Naive thymus-derived CD8-positive, alpha-beta T cell (primary cell): ENCODE measurements around the gene RMI1. TPM values are rescaled to one million over a fixed set of nuclear protein-coding genes. Genes with fewer than 3 reads are reported as not detected.

Experiments
- ATAC-seq, 2 donors: fragments of 150-1000 bp; cut with Tn5 transposase in 1 of 2; sonication (Bioruptor Pico), chemical (Tn5 transposase) in 1 of 2; 1 replicate in 1 of 2; 2 replicates in 1 of 2; pipeline ENCODE4 v1.10.0; 2021; ENCODE audit warnings: mild to moderate bottlenecking in 2 of 2, moderate library complexity in 2 of 2
- POLR2A ChIA-PET: fragments of 350-600 bp; sonication (Branson Sonifier 250); formaldehyde crosslinking; loops from one replicate; lab custom pipeline; 2021; ENCODE audit warnings: antibody characterized with exemption; lab: Charles Lee
- DNase-seq, 10 donors: peaks; one replicate each; pipeline versions ENCODE4 v3.0.0 to v3.0.0-alpha.2; 2020 to 2022
- H3K27ac Mint-ChIP-seq, 10 donors: one replicate each; pipeline ENCODE4 v1.8.0; 2020 to 2022; ENCODE audit warnings: mild to moderate bottlenecking in 10 of 10, mixed read lengths in 10 of 10, moderate library complexity in 4 of 10, inconsistent platforms in 1 of 10
- H3K27me3 Mint-ChIP-seq, 5 donors: one replicate each; pipeline ENCODE4 v1.8.0; 2021 to 2022; ENCODE audit warnings: mixed read lengths in 5 of 5
- H3K36me3 Mint-ChIP-seq, 3 donors: one replicate each; pipeline ENCODE4 v1.8.0; 2020 to 2022; ENCODE audit warnings: mixed read lengths in 3 of 3, mild to moderate bottlenecking in 2 of 3, inconsistent platforms in 1 of 3
- H3K4me1 Mint-ChIP-seq, 4 donors: one replicate each; pipeline ENCODE4 v1.8.0; 2021 to 2022; ENCODE audit warnings: mixed read lengths in 4 of 4
- H3K4me3 Mint-ChIP-seq, 10 donors: one replicate each; pipeline ENCODE4 v1.8.0; 2020 to 2022; ENCODE audit warnings: mild to moderate bottlenecking in 10 of 10, mixed read lengths in 10 of 10, moderate library complexity in 6 of 10, inconsistent platforms in 1 of 10
- H3K9me3 Mint-ChIP-seq, 9 donors: one replicate each; pipeline ENCODE4 v1.8.0; 2020 to 2022; ENCODE audit warnings: mixed read lengths in 9 of 9, mild to moderate bottlenecking in 3 of 9, inconsistent platforms in 1 of 9, moderate library complexity in 1 of 9
- polyA plus RNA-seq, 3 donors: library from polyadenylated mRNA; unstranded; fragments of 300-500 nt; fragmentation: Illumina TruSeq; gene quantifications; one replicate each; pipeline ENCODE4 v1.2.3, GENCODE V29; 2021
- total RNA-seq, 8 experiments: library from RNA in 2 of 8; stranded (reverse) in 2 of 8; gene quantifications; one replicate each; pipeline ENCODE4 v1.2.3 and lab custom pipeline; 2021 to 2026

The RMI1 gene
- total and polyA plus RNA-seq, 5 experiments from 2014 or later, result 5.3 to 8.3 (median 6.6) TPM

- H3K9me3 Mint-ChIP-seq, result no peaks in the 10 kb centered on the region
- peak overlapping the region in 4 of 10 donors; percentile 23 to 77 (median 50) for H3K27ac Mint-ChIP-seq
- peaks cover 10 to 98% (median 54%) of the 10 kb centered on the region in 3 donors for H3K36me3 Mint-ChIP-seq
- POLR2A ChIA-PET, result interaction anchor here (1.5 to 3.3 kb wide), 3 partner anchors 9 to 10 kb away, joined by 3 to 16 read pairs (median 5); partner anchors contain the start of genes HNRNPK and RMI1
- peak overlapping the region in 1 of 10 donors; percentile 39 for H3K4me3 Mint-ChIP-seq
- ATAC-seq (no peak), DNase-seq (no peak)
- no peaks in the 10 kb centered on the region for H3K27me3 Mint-ChIP-seq
- H3K4me1 Mint-ChIP-seq, result peaks cover 32 to 61% (median 47%) of the 10 kb centered on the region in 4 donors
Observed at GRCh38 chr9:83971485-83971884, 9.1 kb upstream of the RMI1 start.

- H3K27ac Mint-ChIP-seq, result peak overlapping the region in 7 of 10 donors; percentile 23 to 77 (median 57)
Observed at GRCh38 chr9:83972286-83972685, 8.3 kb upstream of the RMI1 start.

DNA sequence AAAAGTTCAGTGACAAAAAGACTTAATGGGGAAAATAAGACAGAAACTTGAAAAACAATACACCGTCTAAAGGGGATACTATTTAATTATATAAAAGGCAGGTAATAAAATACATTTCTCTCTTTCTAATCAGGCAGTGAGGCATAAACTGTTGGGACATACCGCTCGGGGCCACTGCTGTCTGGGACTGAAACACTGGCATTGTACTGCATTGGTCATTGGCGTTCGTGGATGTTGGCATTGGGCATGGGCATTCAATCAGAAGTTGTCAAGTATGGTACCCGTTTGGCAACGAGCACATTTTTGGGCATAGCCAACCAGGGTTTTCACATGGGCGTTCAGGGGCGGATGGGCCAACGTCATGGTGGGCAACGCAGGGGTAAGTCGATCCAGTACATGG lies 5.3 kb upstream of the RMI1 start:
- Mint-ChIP-seq H3K27me3 (peaks cover 0 to 4% (median 0%) of the 10 kb centered on the region in 5 donors), H3K36me3 (peaks cover 15 to 93% (median 51%) of the 10 kb centered on the region in 3 donors), H3K9me3 (peaks cover 0 to 2% (median 0%) of the 10 kb centered on the region in 9 donors), H3K27ac (peak overlapping the region; percentile 43 to 97 (median 70)), H3K4me1 (peaks cover 37 to 67% (median 55%) of the 10 kb centered on the region in 4 donors), H3K4me3 (peak overlapping the region in 9 of 10 donors; percentile 1 to 68 (median 51))
- POLR2A ChIA-PET, result no interaction called here
- DNase-seq (no peak), ATAC-seq (no peak)

More at GRCh38 chr9:83972286-83972685, 8.3 kb upstream of the RMI1 start:
- Mint-ChIP-seq H3K9me3 (no peaks in the 10 kb centered on the region), H3K27me3 (no peaks in the 10 kb centered on the region), H3K36me3 (peaks cover 10 to 98% (median 54%) of the 10 kb centered on the region in 3 donors), H3K4me1 (peaks cover 30 to 68% (median 53%) of the 10 kb centered on the region in 4 donors), H3K4me3 (no peak overlapping the region)
- ATAC-seq, result peak in 1 of 2 donors; percentile 12
- no peak for DNase-seq
- POLR2A ChIA-PET, result interaction anchor here (1.1 to 3.3 kb wide), 3 partner anchors 8 to 16 kb away, joined by 3 to 16 read pairs (median 5); partner anchors contain the start of genes HNRNPK and RMI1

DNA sequence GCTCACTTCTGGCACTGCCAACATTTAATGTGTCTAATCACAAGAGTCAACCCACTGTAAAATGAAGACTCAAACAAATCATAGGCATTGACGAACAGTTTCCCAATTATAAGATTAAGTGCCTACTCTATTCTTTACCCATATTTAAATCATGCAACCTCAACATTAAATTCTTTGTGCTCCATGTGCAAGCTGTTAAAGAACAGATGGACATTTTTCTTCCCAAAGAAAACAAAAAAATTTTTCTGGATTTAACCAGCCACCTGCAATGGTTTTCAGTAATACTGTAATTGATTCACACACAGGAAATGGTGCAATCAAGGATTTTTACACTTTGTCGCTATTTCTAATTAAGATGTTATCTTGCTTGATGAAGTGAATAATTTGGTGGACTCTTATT lies 4.2 kb upstream of the RMI1 start:
- peak overlapping the region in 7 of 10 donors; percentile 16 to 100 (median 52) for H3K27ac Mint-ChIP-seq
- H3K4me3 Mint-ChIP-seq, result peak overlapping the region in 6 of 10 donors; percentile 4 to 95 (median 32)
- H3K4me1 Mint-ChIP-seq, result peaks cover 40 to 65% (median 56%) of the 10 kb centered on the region in 4 donors
- ATAC-seq (no peak), DNase-seq (no peak)
- H3K9me3 Mint-ChIP-seq, result peaks cover 0 to 2% (median 0%) of the 10 kb centered on the region in 9 donors
- H3K27me3 Mint-ChIP-seq, result peaks cover 0 to 6% (median 0%) of the 10 kb centered on the region in 5 donors
- POLR2A ChIA-PET, result interaction anchor here (5.3 kb wide), 1 partner anchor 16 kb away, joined by 141 read pairs; a partner anchor contains a TSS
- peaks cover 15 to 82% (median 42%) of the 10 kb centered on the region in 3 donors for H3K36me3 Mint-ChIP-seq

GRCh38 chr9:83977196-83977595 lies 3.4 kb upstream of the RMI1 start:
- H3K9me3 Mint-ChIP-seq, result peaks cover 0 to 2% (median 0%) of the 10 kb centered on the region in 9 donors
- H3K27me3 Mint-ChIP-seq, result peaks cover 0 to 6% (median 0%) of the 10 kb centered on the region in 5 donors
- DNase-seq (no peak), ATAC-seq (no peak)
- peaks cover 37 to 64% (median 53%) of the 10 kb centered on the region in 4 donors for H3K4me1 Mint-ChIP-seq
- peak overlapping the region; percentile 91 to 100 (median 98) for H3K4me3 Mint-ChIP-seq
- peaks cover 15 to 74% (median 34%) of the 10 kb centered on the region in 3 donors for H3K36me3 Mint-ChIP-seq
- peak overlapping the region; percentile 70 to 100 (median 98) for H3K27ac Mint-ChIP-seq
- POLR2A ChIA-PET, result interaction anchor here (3.6 to 5.3 kb wide), 2 partner anchors 10 to 16 kb away, joined by 11 to 141 read pairs; a partner anchor contains a TSS

GRCh38 chr9:83978992-83979811 lies 1.4 kb upstream of the RMI1 start:
- POLR2A ChIA-PET, result interaction anchor here (1.0 to 5.3 kb wide), 14 partner anchors 8 to 358 kb away, joined by 3 to 141 read pairs (median 8); partner anchors contain the start of genes GKAP1, IDNK, KIF27 and UBQLN1
- H3K36me3 Mint-ChIP-seq, result peaks cover 15 to 55% (median 26%) of the 10 kb centered on the region in 3 donors
- peaks cover 35 to 57% (median 51%) of the 10 kb centered on the region in 4 donors for H3K4me1 Mint-ChIP-seq
- H3K9me3 Mint-ChIP-seq, result peaks cover 0 to 2% (median 0%) of the 10 kb centered on the region in 9 donors
- H3K27me3 Mint-ChIP-seq, result peaks cover 0 to 6% (median 0%) of the 10 kb centered on the region in 5 donors
- peak overlapping the region; percentile 97 to 100 (median 100) for H3K27ac Mint-ChIP-seq
- H3K4me3 Mint-ChIP-seq, result peak overlapping the region; percentile 91 to 100 (median 98)
- DNase-seq (peak; percentile 76 to 95 (median 84)), ATAC-seq (peak; percentile 48 to 53)

- Mint-ChIP-seq H3K27me3 (peaks cover 0 to 6% (median 0%) of the 10 kb centered on the region in 5 donors), H3K4me3 (peak within 1 kb of the TSS; percentile 91 to 100 (median 98)), H3K36me3 (peaks cover 8 to 48% (median 20%) of the 10 kb centered on the region in 3 donors), H3K4me1 (peaks cover 29 to 50% (median 44%) of the 10 kb centered on the region in 4 donors), H3K9me3 (peaks cover 0 to 2% (median 0%) of the 10 kb centered on the region in 9 donors), H3K27ac (peak within 1 kb of the TSS; percentile 97 to 100 (median 100))
- ATAC-seq (peak; percentile 81 to 82), DNase-seq (peak in 9 of 10 donors; percentile 96 to 100 (median 100))
- POLR2A ChIA-PET, result interaction anchor here (0.8 to 5.3 kb wide), 18 partner anchors 9 to 1961 kb away, joined by 3 to 141 read pairs (median 5); partner anchors contain the start of genes GKAP1, IDNK, KIF27 and UBQLN1
Observed at GRCh38 chr9:83979812-83980394, 702 bp upstream of the RMI1 start, which contains the start of gene HNRNPK. Gene HNRNPK, minus strand, starts transcription at chr9:83980215. Its CDS starts 1,963 bp downstream, at chr9:83978252.

GRCh38 chr9:83981126-83981871 lies 694 bp downstream of the RMI1 start:
- Mint-ChIP-seq H3K4me1 (peaks cover 19 to 36% (median 32%) of the 10 kb centered on the region in 4 donors), H3K9me3 (peaks cover 0 to 2% (median 0%) of the 10 kb centered on the region in 9 donors), H3K27ac (peak overlapping the region; percentile 95 to 100 (median 100)), H3K4me3 (peak overlapping the region; percentile 91 to 100 (median 98)), H3K27me3 (peaks cover 0 to 6% (median 0%) of the 10 kb centered on the region in 5 donors), H3K36me3 (peaks cover 5 to 34% (median 8%) of the 10 kb centered on the region in 3 donors)
- DNase-seq (peak in 2 of 10 donors; percentile 6 to 11), ATAC-seq (no peak)
- POLR2A ChIA-PET, result interaction anchor here (0.6 to 5.3 kb wide), 16 partner anchors 10 to 1959 kb away, joined by 3 to 141 read pairs (median 6); partner anchors contain the start of genes IDNK, KIF27 and UBQLN1

DNA sequence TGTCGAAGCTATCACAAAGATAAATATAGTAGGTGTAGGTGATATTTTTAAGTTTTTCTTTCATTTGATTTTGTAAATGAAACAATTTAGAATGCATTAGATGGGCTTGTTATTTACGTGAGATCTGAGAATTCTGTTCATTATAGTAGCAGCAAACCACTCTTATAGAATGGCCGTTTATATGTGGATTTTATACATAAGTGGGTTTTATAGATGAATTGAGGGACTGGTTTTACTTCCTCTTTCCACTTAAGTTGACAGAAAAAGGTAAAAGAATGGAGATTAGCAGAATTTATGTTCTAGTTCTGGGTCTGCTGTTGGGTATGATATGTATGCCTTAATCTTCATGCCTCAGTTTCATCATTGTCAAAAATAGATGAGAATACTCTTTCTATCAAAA lies 5.6 kb downstream of the RMI1 start:
- Mint-ChIP-seq H3K27me3 (no peaks in the 10 kb centered on the region), H3K4me1 (peaks cover 12 to 29% (median 16%) of the 10 kb centered on the region in 4 donors), H3K4me3 (peak overlapping the region in 1 of 10 donors; percentile 29), H3K27ac (peak overlapping the region in 1 of 10 donors; percentile 11), H3K36me3 (peaks cover 0 to 16% (median 12%) of the 10 kb centered on the region in 3 donors), H3K9me3 (no peaks in the 10 kb centered on the region)
- no peak for DNase-seq
- POLR2A ChIA-PET, result no interaction called here
- no peak for ATAC-seq

DNA sequence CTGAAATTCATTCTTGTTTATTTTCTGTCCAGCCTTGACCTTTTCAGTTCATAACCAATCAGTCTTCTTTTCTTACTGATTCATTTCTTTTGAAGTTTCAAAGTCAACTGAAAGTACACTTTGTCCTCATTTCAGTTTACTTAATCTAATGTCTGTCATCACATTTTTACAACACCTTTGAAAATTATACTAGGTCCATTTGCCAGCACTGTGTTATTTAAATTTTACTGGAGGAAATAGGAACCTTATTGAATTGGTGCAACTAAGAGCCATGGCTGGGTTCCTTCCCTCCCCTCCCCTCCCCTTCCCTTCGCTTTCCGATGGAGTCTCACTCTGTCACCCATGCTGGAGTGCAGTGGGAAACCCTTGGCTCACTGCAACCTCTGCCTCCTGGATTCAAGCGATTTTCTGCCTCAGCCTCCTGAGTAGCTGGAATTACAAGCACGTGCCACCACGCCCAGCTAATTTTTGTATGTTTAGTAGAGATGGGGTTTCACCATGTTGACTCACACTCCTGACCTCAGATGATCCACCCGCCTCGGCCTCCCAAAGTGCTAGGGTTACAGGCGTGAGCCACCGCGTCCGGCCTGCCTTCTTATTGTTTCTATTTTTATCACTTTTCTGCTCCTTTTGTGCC lies 6.3 kb downstream of the RMI1 start:
- Mint-ChIP-seq H3K4me1 (peaks cover 7 to 22% (median 10%) of the 10 kb centered on the region in 4 donors), H3K36me3 (peaks cover 0 to 16% (median 12%) of the 10 kb centered on the region in 3 donors), H3K27ac (peak overlapping the region in 4 of 10 donors; percentile 59 to 66 (median 60)), H3K4me3 (peak overlapping the region in 1 of 10 donors; percentile 46), H3K9me3 (no peaks in the 10 kb centered on the region), H3K27me3 (no peaks in the 10 kb centered on the region)
- no peak for ATAC-seq
- DNase-seq, result no peak
- POLR2A ChIA-PET, result no interaction called here
